Activated CD4-positive, alpha-beta T cell treated with anti-CD3 and anti-CD28 coated beads for 1 hour (primary cell): ENCODE measurements around the gene AP3M1.
"Not testable (repeated sequence)": the region's sequence is repeated elsewhere in the genome, so short reads cannot be mapped to it uniquely, and the experiment has no call there.

Experiments used
- DNase-seq: peaks from one replicate; pipeline ENCODE4 v3.0.0-alpha.2; 2020

The AP3M1 gene

DNA sequence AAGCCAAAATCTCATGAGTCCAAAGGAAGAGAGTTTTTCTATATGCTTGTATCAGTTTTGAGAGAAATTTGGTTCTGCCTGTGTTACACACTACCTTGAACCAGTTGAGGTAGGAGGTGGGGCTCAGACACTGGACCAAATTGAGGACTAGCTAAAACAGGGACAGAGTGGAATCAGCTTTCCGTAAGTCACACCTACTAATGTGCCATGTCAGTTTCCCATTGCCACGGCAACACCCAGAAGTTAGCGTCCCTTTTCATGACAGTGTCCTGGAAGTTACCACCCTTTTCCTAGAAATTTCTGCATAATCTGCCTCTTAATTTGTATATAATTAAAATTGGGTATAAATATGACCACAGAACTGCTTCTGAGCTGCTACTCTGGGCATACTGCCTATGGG lies 9.4 kb upstream of the AP3M1 start:
- no peak for DNase-seq

DNA sequence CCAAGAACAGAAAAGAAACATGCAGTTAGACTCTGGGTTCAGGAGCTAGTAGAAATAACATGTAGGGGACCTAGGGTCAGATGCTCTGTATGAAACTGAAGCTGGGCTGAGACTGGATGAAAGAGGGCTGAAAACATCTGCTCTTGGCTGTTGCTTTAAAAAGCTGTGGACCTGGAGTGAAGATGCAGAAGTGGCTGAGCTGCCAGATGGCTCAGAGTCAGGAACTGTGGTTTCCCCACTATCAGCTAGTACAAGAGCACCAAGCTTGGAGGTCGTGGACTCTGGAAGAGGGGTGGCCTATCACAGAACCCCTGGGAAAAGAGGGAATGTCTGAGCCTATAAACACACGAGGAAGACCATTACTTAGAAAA lies 6.3 kb upstream of the AP3M1 start:
- no peak for DNase-seq

DNA sequence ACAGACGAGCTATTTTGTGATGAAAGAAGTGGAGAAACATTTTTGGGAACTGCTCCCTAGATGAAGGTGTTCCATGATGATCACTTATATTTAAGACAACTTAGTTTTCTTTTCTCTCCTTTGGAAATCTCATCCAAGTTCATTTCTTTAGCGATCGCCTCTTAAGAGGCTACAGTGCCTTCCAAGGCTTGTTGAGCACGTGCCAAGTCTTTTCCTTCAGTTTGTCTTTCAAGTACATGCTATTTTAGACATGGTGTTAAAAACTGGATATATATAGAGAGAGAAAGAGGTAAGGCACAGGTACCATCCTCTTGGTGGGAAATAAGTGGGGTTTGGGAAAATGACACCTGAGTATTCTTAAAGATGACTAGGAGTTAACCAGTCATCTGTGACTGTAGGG lies 3.0 kb upstream of the AP3M1 start:
- DNase-seq = no peak

DNA sequence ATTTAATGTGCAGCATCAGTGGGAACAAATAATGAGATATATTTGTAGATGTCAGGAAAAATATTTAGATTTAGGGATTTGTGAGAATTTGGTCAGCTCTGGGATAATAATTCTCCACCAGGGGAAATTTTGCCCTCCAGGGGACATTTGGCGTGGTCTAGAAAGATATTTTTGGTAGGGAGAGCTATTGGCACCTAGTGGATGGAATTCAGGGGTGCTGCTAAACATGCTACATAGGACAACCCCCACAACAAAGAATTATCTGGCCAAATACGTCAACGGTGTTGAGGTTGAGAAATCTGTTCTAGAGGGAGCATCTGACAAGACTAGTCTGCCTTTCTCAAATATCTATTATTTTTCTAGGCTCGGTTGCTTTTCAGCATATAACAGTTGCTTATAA lies 2.5 kb upstream of the AP3M1 start:
- no peak for DNase-seq

DNA sequence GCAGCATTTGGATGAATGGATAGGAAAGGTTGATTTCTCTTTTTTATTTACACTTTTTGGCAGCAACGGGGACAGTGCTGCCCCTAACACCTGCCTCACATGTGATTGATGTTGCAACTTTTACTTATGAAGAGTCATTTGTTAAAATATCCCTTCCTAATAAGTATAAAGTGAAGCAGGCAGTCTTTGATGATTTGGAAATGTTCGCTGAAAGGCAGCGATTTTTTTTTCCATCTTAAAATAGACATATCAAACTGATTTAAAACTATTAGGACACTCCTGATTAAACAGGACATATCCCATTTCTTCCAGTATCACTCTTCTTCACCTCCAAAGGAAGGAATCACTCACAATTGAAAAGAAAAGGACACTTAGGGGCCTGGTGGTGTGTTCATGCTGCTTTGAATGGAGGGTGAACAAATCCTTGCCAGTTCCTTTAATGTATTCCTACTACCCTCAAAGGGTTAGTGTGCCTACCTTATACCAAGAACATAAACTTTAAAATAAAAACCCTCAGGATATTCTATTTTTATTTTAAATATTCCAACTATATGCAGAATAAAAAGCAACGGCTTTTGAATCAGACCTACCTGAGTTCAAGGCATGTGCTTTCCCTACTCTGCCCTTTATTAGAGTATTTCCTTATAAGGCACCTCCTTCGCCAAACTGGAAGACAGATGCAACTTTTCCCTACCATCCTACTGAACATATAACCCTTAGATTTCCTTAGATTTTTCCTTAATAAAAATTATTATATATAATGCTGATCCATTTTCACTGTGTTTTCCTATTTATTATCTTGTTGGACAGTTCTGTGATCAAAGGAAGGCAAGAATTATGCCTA lies 1.5 kb upstream of the AP3M1 start:
- DNase-seq = no peak

DNA sequence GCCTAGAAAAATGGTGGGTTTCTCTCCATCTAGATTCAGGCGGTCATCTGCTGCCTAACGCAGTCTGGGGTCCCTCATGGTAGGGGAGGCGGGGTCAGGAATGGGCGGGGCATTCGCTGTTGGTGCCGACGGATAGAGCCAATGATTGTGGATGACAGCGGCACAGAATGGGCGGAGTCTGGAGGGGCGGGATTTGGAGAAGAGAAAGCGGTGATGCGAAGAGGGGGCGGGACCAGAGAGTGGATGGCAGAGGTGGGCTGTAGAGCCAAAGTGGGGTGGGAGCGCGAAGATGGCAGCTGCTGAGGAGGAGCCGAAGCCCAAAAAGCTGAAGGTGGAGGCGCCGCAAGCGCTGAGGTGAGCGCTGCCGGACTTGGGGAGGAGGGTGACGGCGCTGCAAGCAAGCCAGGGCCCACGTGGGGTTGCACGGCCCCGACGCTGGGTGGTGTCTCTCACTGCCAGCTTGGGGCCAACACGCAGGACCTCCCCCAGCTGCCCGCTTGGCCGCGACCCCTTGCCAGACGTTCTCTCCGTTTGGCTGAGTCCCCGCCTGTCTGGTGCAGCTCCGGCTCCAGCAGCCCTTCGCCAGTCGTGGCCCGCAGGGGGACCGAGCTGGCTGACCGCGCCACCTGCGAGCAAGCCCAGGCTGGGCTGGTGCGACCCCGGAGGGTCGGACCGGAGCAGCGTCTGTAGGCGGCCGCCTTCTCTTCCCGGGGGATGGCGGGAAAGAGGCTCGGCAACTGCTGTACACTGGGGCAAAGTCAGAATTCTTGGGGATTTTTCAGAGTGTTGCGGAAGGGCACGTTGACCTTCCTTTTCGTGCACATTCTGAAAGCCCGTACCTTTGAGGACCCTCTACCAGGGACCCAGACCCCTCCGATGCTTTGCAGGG lies 606 bp upstream of the AP3M1 start, which contains the start of gene ADK:
TSS of gene ADK (plus strand) at position 232 of the 889 bp plus-strand sequence. CDS start at position 290, 58 bp downstream.
- peak; percentile 98 for DNase-seq

DNA sequence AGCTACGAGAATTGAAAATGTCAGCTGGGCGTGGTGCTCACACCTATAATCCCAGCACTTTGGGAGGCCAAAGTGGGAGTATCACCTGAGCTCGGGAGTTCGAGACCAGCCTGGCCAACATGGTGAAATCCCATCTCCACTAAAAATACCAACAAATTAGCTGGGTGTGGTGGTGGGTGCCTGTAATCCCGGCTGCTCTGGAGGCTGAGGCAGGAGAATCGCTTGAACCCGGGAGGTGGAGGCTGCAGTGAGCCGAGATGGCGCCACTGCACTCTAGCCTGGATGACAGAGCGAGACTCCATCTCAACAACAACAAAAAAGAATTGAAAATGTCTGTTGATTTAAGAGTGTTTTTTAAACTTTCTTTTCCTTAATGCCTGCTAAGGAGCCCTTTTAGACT lies 3.6 kb downstream of the AP3M1 start:
- DNase-seq = not testable (repeated sequence)

DNA sequence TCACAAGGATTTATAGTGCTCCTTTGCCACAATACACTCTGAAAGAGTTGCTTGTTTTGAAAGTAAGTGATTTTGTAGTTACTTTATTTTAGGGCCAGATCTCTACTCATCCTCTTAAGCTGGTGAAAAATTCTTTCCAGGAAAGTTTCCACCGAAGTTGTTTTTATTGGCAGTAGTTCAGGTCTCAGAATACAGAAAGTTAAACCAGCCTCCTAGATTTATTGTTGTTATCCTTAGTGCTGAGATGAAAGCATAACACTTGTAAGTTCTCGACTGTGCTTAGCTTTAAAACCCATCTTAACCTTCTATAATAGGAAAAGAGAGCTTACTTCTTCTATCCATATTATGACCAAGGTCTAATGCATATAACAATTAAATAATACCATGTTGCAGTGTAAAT lies 5.5 kb downstream of the AP3M1 start:
- DNase-seq = no peak

DNA sequence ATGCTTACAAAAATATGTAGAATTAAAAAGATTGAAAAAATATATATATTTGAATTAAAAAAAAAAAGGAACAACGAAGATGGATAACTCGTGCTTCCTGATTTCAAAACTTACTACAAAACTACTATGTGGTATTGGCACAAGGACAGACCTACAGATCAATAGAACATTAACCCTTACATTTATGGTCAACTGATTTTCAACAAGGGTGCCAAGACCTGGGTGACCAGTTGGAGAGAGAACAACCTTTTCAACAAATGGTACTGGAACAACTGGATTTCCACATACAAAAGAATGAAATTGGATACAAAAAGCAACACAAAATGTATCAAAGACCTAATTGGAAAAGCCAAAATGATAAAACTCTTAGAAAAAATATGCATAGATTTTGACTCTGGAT lies 10.1 kb downstream of the AP3M1 start:
- DNase-seq = no peak

DNA sequence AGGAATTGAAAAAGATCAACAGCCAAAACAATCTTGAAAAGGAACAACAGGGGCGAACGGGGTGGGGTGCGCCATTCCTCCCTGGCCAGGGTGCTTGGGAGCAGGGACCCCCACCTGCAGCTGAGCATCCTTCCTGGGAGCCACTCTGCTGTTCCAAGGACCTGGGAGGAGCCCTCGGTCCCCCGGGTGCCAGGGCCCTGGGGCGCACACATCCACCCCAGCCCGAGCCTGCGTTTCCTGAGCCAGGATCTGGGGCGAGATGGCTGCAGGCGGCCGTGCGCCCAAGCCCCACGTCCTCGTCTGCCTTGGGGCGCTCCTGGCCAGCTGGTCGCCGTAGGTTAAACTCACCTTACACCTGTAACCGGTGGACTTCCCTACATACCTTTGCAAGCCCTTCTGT lies 10.6 kb downstream of the AP3M1 start:
- no peak for DNase-seq

DNA sequence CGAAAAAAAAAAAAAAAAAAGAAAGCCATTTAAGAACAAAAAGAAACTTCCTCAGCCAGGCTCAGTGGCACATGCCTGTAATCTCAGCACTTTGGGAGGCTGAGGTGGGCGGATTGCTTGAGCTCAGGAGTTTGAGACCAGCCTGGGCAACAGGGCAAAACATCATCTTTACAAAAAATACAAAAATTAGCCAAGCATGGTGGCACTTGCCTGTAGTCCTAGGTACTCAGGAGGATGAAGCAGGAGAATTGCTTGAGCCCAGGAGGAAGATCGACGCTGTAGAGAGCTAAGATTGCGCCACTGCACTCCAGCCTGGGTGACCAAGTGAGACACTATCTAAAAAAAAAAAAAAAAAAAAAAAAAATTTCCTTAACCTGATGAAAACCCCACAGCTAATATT lies 12.0 kb downstream of the AP3M1 start:
- DNase-seq = not testable (repeated sequence)

DNA sequence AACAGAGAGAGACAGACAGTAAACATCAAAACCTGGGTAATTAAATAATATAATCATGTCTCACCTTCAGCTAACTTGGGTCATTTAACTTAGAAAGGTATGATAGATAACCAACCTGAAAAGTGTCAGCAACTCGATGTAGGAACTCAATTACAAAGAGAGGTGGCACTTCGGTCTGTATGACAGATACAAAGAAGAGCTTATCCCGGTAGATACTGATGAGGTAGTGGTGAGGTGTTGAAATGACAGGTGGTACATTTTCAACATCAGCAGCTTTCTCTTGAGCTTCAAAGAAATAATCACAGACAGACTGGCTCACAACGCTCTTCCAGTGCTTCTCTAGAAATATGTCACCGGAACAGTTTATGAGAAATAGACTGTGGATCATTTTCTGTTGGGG lies 12.6 kb downstream of the AP3M1 start:
- no peak for DNase-seq

DNA sequence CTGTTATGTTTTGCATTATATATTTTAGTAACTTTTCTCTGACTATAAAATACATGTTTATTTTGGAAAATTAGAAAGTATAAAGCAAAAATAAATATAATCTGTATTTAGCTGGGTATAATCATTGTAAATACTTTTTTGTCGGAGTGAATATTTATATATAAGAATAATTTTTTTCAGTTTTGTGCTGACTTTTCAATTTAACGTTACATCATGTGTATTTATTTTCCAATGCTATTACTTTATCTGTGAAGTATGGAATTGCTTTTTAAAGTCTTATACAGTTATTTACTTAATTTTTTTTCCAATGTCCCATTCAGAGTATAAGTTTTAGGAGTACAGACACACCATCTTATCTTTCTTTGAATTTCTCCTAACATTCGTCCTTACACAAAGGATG lies 15.2 kb downstream of the AP3M1 start:
- no peak for DNase-seq

DNA sequence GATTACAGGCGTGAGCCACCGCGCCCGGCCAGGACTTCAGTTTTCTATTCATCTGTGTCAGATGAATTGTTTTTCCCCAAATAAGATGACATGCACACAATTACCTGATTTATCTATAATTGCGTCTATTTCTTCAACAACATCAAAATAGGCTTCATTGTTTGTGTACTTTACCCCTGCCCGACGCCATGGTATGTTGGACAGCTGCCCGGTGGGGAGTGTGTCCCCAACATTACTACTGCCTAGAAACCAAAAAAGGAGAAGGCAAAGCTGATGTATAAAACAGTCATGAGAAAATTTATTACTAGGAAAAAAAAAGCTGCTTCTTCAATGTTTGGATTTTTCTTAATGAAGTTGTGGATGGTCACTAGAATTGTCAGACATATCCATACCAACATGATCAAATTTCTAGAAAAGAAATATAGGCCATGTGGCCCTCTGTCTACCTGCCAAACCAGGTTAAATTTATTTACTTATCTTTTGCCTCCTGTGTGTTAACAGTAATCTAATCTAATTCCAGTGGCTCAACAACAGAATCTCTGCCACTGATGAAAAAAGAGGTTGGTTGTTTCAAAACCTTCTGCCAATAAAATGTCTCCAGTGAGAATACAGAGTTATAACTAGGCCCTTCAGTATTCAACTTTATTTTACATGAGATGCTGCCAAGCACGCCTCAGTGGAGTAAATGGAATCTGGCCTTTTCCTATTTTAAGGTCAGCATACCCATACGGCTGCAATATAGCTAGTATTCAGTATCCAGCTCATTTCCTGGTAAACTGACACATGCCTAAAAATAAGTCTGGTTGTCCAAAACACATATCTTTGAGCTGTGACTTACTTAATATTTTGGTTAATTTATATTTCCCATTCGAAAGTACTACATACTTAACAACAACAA lies 16.5 kb downstream of the AP3M1 start:
- DNase-seq = no peak

DNA sequence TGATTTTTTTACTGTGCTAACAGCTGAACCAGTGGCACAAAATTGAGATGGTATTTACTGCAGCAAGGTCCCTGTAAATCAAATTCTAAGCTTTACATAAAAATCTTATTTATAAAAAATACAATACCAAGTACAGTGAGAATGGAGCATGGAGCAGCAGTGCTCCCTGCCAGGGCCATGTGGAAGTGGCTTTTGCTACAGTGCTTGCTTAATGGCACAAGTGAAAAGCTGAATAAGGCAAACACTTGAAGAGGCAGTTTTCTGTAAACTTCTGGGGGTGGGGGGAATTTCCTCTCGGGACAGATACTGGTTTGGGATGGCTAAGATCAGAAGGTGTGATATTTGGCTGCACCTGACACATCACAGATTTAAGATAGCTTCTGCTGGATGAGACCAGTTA lies 27.5 kb downstream of the AP3M1 start:
- no peak for DNase-seq

DNA sequence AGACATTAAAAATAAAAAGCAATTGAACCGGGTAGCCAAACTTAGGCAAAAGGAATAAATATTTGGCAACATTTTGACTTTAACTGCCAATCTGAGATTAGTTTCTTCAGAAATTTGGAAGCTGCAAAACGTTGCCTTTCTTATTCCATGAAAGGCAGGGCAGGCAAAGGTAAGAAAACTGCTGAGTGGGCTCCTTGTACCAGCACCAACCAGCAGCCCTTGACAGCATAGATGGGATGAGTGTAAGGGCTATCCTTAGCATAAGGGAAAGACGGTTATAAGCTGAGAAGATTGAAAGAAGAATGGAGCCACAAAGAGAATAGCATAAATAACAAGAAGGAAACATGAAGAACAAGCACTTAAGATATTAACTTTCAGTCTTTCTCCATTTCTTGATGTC lies 28.6 kb downstream of the AP3M1 start:
- DNase-seq = no peak

DNA sequence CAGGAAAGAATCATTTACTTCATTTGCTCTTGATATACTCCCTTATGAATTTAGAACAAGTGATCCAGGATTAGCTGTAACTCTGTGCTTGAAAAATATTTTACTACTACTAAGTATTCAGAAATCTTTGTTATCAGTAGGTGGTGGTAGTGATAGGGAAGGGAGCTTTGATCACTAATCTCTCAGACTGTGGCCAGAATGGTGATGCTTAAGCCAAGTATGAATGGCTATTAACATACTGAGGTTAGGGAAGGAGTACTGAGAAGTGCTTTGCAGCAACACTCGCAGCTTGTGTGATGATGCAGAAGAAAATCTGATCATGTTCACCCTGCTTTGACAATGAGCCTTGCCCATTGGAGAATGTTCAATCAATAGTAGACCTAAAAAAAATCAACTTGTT lies 29.3 kb downstream of the AP3M1 start:
- no peak for DNase-seq

DNA sequence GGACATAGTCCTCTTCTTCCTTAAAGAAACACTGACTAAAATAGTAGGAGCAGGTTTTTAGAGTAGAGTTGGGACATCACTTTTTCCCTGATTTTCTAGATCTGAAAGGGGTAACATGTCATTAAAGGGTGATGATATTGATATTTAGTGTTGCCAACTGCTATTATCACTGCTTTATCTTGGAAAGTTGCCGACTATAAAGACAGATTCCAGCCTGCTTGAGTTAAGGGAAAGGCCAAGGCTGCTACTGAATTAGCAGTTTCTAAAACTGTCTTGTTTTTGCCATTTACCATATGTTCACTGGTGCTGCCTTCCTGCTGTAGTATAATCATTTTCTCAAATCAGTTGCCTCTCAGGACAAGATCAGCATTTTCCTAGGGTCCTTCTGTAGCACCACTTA lies 29.7 kb downstream of the AP3M1 start:
- no peak for DNase-seq

DNA sequence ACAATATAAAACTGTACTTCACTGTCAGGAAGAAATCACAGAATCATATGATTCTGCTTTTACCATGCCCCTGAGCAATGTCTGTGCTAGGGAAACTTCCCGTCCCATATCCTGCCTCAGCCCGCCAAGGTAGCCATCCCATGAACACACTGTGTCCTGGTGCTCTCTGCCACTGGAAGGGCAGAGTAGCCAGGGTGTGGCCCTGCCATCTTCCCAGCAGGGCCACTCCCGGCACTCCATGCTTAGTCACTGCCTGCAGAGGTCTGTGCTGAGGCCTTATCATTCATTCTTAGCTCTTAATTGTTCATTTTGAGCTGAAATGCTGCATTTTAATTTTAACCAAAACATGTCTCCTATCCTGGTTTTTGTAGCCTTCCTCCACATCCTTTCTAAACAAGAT lies 31.8 kb downstream of the AP3M1 start:
- DNase-seq = no peak

DNA sequence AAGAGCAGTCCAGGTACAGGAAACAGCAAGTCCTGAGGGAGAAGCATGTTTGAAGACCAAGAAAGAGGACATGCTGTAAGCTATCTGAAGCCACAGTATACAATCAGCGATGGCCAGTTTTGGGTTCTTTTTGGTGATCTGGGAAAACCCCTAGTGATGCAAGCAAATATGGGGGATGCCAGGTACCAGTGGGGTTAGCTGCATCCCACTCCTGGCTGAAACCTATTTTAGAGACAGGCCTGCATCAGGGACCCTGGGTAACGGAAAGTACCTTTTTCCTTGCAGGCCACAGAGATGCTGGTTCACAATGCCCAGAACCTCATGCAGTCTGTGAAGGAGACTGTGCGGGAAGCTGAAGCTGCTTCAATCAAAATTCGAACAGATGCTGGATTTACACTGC lies 32.9 kb downstream of the AP3M1 start:
- no peak for DNase-seq

DNA sequence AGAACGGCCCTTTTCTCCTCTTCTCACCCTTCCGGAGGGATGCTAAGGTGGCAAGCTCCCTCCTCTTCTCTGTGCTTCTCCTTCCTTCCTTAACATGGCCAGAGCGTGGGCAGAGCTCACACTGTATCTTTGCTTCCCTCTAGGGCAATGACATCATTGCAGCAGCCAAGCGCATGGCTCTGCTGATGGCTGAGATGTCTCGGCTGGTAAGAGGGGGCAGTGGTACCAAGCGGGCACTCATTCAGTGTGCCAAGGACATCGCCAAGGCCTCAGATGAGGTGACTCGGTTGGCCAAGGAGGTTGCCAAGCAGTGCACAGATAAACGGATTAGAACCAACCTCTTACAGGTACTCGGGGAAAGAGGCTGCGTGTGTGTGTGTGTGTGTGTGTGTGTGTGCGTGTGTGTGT lies 36.6 kb downstream of the AP3M1 start:
- DNase-seq = no peak

DNA sequence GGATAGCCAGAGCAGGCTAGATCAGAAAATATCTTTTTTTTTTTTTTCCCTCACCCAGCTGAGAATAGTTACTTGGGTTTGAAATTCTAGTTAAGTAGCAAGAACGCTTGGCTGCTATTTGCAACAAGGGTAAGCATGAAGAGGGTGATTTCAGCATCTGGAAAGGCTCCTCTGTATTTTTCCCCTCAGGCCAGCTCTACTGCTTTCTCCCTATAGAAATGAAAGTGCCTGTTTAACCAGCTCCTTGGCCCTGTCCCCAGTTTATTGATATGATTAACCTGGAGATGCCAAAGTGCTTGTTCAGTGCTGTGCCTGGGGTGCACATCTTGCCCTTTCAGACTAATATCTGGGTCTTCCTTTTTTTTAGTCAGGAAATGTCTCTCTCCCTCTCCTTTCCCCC lies 37.1 kb downstream of the AP3M1 start:
- DNase-seq = no peak

DNA sequence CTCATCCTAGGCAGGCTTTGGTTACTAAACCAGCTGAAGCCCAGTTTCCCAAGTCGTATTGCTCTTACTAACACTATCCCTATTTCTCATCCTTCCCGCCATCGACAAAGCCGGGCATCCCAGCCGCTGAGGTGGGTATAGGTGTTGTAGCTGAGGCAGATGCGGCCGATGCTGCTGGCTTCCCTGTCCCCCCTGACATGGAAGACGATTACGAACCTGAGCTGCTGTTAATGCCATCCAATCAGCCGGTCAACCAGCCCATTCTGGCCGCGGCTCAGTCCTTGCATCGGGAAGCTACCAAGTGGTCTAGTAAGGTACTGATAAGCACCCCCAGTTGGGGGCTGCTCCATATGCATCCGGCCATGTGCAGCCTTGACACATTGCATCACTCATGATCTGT lies 38.8 kb downstream of the AP3M1 start:
- DNase-seq = no peak
